CD4-positive, CD25-positive, alpha-beta regulatory T cell (primary cell): ENCODE results near the gene SPEG. TPM values are rescaled to one million over a fixed set of nuclear protein-coding genes. Genes with fewer than 3 reads are reported as not detected.

Source experiments
- ATAC-seq, 2 donors: fragments of 150-1000 bp; cut with Tn5 transposase; one replicate each; pipeline ENCODE4 v1.10.0; 2021; ENCODE audit warnings: low read depth in 2 of 2, moderate number of reproducible peaks in 2 of 2, moderate library complexity in 1 of 2
- DNase-seq, 3 donors: peaks; one replicate each; pipeline versions ENCODE4 v3.0.0 to v3.0.0-alpha.2; 2012 to 2022; ENCODE audit warnings: mixed read lengths in 1 of 3
- H3K27ac ChIP-seq: one replicate; pipeline ENCODE4 v1.7.0; 2013; ENCODE audit warnings: mild to moderate bottlenecking, low read length; ENCODE audit not compliant: insufficient read depth, poor library complexity, severe bottlenecking
- H3K27me3 ChIP-seq: one replicate; pipeline ENCODE4 v1.7.0; 2013; ENCODE audit warnings: low read length; ENCODE audit not compliant: control insufficient read depth, insufficient read depth
- H3K36me3 ChIP-seq: one replicate; pipeline ENCODE4 v1.7.0; 2013; ENCODE audit warnings: mild to moderate bottlenecking, low read length, moderate library complexity; ENCODE audit not compliant: control insufficient read depth, insufficient read depth
- H3K4me1 ChIP-seq: 2 replicates; pipeline ENCODE4 v1.7.0; 2013; ENCODE audit warnings: mild to moderate bottlenecking, low read length; ENCODE audit not compliant: insufficient read depth, control insufficient read depth, poor library complexity, severe bottlenecking
- H3K4me3 ChIP-seq: one replicate; pipeline ENCODE4 v1.7.0; 2013; ENCODE audit warnings: low read depth, mild to moderate bottlenecking, low read length, moderate library complexity
- H3K9me3 ChIP-seq, 2 experiments: 1 replicate in 1 of 2; 2 replicates in 1 of 2; pipeline ENCODE4 v1.7.0; 2013; ENCODE audit warnings: low read length in 2 of 2, mild to moderate bottlenecking in 1 of 2, moderate library complexity in 1 of 2; ENCODE audit not compliant: control insufficient read depth in 2 of 2
- H3K27ac Mint-ChIP-seq, 3 donors: one replicate each; pipeline ENCODE4 v1.8.0; 2020 to 2022; ENCODE audit warnings: mild to moderate bottlenecking in 3 of 3, mixed read lengths in 3 of 3, moderate library complexity in 2 of 3
- H3K27me3 Mint-ChIP-seq: one replicate; pipeline ENCODE4 v1.8.0; 2022; ENCODE audit warnings: mild to moderate bottlenecking, mixed read lengths
- H3K36me3 Mint-ChIP-seq: one replicate; pipeline ENCODE4 v1.8.0; 2020; ENCODE audit warnings: mixed read lengths
- H3K4me1 Mint-ChIP-seq, 4 donors: one replicate each; pipeline ENCODE4 v1.8.0; 2020 to 2022; ENCODE audit warnings: mixed read lengths in 4 of 4, mild to moderate bottlenecking in 1 of 4
- H3K4me3 Mint-ChIP-seq, 4 donors: one replicate each; pipeline ENCODE4 v1.8.0; 2020 to 2022; ENCODE audit warnings: mild to moderate bottlenecking in 4 of 4, mixed read lengths in 4 of 4, moderate library complexity in 3 of 4
- H3K9me3 Mint-ChIP-seq, 7 donors: one replicate each; pipeline ENCODE4 v1.8.0; 2020 to 2022; ENCODE audit warnings: mixed read lengths in 7 of 7, mild to moderate bottlenecking in 3 of 7, moderate library complexity in 2 of 7
- polyA plus RNA-seq, 4 donors: library from polyadenylated mRNA; unstranded; fragments of 300-500 nt; fragmentation: Illumina TruSeq; gene quantifications; one replicate each; pipeline ENCODE4 v1.2.3, GENCODE V29; 2021
- total RNA-seq: library from RNA; stranded (reverse); gene quantifications from one replicate; pipeline ENCODE4 v1.2.3, GENCODE V29; 2022

Gene SPEG
- total and polyA plus RNA-seq, 5 donors from 2014 or later: 0.20 to 4.1 TPM; not detected in 3

DNA sequence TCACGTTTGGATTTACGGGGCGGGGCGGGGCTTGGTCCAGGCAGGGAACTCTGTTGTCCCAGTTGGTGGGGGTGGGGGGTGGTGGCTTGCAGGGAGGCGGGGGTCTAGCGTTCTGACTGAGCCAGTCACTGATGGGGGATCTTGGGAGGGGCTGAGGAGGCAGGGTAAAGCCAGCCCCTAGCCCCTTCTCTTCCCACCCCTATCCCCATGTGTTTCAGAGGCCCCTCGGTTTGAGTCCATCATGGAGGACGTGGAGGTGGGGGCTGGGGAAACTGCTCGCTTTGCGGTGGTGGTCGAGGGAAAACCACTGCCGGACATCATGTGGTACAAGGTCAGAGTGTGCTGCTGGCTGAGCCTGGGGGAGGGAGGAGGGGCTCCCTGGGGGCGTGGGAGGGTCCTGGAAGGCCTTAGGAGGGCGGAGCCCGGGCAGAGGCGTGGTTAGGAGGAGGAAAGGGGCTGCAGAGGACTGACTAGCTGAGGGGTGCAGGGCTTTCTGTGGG lies 42.1 kb downstream of the SPEG start:
- H3K4me3 Mint-ChIP-seq: no peak overlapping the region
- DNase-seq (no peak), ATAC-seq (no peak)
- peaks cover 0 to 5% (median 0%) of the 10 kb centered on the region in 4 donors for H3K4me1 Mint-ChIP-seq
- H3K9me3 Mint-ChIP-seq: no peaks in the 10 kb centered on the region
- no peaks in the 10 kb centered on the region for H3K9me3 ChIP-seq
- no peaks in the 10 kb centered on the region for H3K4me1 ChIP-seq
- H3K27ac Mint-ChIP-seq: no peak overlapping the region
- H3K36me3 ChIP-seq: no peaks in the 10 kb centered on the region
- H3K27me3 Mint-ChIP-seq: peaks cover 5% of the 10 kb centered on the region
- H3K36me3 Mint-ChIP-seq: no peaks in the 10 kb centered on the region
- no peak overlapping the region for H3K27ac ChIP-seq
- no peak overlapping the region for H3K4me3 ChIP-seq
- no peaks in the 10 kb centered on the region for H3K27me3 ChIP-seq

DNA sequence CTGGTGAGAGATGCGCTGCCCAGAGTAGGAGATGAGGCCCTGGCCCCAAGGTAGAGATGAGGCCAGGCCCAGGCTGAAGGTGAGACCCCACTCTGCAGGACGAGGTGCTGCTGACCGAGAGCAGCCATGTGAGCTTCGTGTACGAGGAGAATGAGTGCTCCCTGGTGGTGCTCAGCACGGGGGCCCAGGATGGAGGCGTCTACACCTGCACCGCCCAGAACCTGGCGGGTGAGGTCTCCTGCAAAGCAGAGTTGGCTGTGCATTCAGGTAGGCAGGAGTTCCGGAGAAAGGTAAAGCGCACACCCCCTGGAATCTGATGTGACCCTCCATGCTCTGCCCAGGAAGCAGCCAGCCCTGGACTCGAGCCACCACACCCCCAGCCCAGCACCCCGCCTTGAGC lies 42.5 kb downstream of the SPEG start:
- Histone ChIP-seq H3K27ac (no peak overlapping the region), H3K27me3 (no peaks in the 10 kb centered on the region), H3K4me3 (no peak overlapping the region), H3K4me1 (no peaks in the 10 kb centered on the region), H3K36me3 (no peaks in the 10 kb centered on the region), H3K9me3 (no peaks in the 10 kb centered on the region)
- Mint-ChIP-seq H3K4me1 (peaks cover 0 to 5% (median 0%) of the 10 kb centered on the region in 4 donors), H3K36me3 (no peaks in the 10 kb centered on the region), H3K4me3 (no peak overlapping the region), H3K27ac (no peak overlapping the region), H3K9me3 (no peaks in the 10 kb centered on the region), H3K27me3 (peaks cover 10% of the 10 kb centered on the region)
- ATAC-seq (no peak), DNase-seq (no peak)

DNA sequence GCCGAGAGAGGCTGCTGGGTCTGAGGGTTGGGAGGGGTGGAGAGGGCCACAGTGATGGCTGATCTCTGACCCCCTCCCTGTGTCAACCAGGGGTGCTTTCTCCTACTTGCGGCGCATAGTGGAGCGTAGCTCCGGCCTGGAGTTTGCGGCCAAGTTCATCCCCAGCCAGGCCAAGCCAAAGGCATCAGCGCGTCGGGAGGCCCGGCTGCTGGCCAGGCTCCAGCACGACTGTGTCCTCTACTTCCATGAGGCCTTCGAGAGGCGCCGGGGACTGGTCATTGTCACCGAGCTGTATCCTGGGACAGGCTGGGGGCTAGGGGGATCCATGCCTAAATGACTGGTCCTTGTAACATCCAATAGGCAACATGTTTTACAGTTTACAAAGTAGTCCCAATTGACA lies 43.2 kb downstream of the SPEG start:
- Histone ChIP-seq H3K4me3 (no peak overlapping the region), H3K9me3 (no peaks in the 10 kb centered on the region), H3K36me3 (no peaks in the 10 kb centered on the region), H3K27me3 (no peaks in the 10 kb centered on the region), H3K27ac (no peak overlapping the region), H3K4me1 (no peaks in the 10 kb centered on the region)
- no peaks in the 10 kb centered on the region for H3K9me3 Mint-ChIP-seq
- no peak overlapping the region for H3K27ac Mint-ChIP-seq
- no peak overlapping the region for H3K4me3 Mint-ChIP-seq
- DNase-seq (no peak), ATAC-seq (no peak)
- peaks cover 0 to 5% (median 0%) of the 10 kb centered on the region in 4 donors for H3K4me1 Mint-ChIP-seq
- no peaks in the 10 kb centered on the region for H3K36me3 Mint-ChIP-seq
- H3K27me3 Mint-ChIP-seq: peaks cover 16% of the 10 kb centered on the region

DNA sequence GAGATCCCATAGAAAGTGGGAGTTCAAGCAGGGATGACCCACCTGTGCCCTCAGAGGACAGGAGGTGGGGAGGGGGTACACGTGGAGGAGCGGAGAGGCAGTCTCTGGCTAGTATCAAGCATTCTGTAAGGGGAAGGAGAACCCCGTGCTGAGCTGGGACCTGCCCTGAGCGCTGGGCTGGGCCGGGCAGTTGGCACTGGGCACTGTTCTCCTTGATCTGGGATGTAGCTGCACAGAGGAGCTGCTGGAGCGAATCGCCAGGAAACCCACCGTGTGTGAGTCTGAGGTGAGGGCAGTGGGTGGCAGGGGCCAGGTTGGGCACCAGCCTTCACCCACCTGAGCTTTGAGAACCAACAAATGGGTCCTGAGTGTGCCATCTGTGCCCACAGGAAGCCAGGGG lies 44.3 kb downstream of the SPEG start:
- no peak overlapping the region for H3K27ac Mint-ChIP-seq
- no peaks in the 10 kb centered on the region for H3K9me3 ChIP-seq
- H3K4me3 ChIP-seq: no peak overlapping the region
- H3K27ac ChIP-seq: no peak overlapping the region
- no peaks in the 10 kb centered on the region for H3K9me3 Mint-ChIP-seq
- H3K27me3 ChIP-seq: no peaks in the 10 kb centered on the region
- no peaks in the 10 kb centered on the region for H3K36me3 ChIP-seq
- no peak overlapping the region for H3K4me3 Mint-ChIP-seq
- H3K36me3 Mint-ChIP-seq: no peaks in the 10 kb centered on the region
- H3K4me1 ChIP-seq: peaks cover 6% of the 10 kb centered on the region
- peaks cover 0 to 8% (median under 1%) of the 10 kb centered on the region in 4 donors for H3K4me1 Mint-ChIP-seq
- ATAC-seq: no peak
- H3K27me3 Mint-ChIP-seq: peaks cover 21% of the 10 kb centered on the region
- no peak for DNase-seq

DNA sequence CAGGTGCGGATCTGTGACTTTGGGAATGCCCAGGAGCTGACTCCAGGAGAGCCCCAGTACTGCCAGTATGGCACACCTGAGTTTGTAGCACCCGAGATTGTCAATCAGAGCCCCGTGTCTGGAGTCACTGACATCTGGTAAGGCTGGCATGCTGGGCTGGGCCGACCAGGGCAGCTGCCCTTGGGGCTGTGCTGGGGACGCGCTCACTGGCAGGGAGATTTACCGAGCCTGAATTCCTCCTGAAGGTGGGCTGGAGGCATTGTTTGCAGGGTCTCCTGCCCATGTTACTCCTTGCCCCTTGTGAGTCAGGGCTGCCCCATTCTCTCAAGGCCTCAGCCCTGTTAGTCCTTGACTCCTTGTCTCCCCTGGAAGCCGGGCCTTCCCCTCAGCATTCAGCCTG lies 45.4 kb downstream of the SPEG start:
- Mint-ChIP-seq H3K4me3 (no peak overlapping the region), H3K4me1 (peaks cover 0 to 12% (median 1%) of the 10 kb centered on the region in 4 donors), H3K36me3 (no peaks in the 10 kb centered on the region), H3K27me3 (peaks cover 28% of the 10 kb centered on the region), H3K27ac (peak overlapping the region in 1 of 3 donors; percentile 83), H3K9me3 (no peaks in the 10 kb centered on the region)
- no peak overlapping the region for H3K27ac ChIP-seq
- H3K9me3 ChIP-seq: no peaks in the 10 kb centered on the region
- no peaks in the 10 kb centered on the region for H3K27me3 ChIP-seq
- H3K36me3 ChIP-seq: no peaks in the 10 kb centered on the region
- H3K4me1 ChIP-seq: peaks cover 15% of the 10 kb centered on the region
- ATAC-seq (no peak), DNase-seq (no peak)
- H3K4me3 ChIP-seq: no peak overlapping the region

DNA sequence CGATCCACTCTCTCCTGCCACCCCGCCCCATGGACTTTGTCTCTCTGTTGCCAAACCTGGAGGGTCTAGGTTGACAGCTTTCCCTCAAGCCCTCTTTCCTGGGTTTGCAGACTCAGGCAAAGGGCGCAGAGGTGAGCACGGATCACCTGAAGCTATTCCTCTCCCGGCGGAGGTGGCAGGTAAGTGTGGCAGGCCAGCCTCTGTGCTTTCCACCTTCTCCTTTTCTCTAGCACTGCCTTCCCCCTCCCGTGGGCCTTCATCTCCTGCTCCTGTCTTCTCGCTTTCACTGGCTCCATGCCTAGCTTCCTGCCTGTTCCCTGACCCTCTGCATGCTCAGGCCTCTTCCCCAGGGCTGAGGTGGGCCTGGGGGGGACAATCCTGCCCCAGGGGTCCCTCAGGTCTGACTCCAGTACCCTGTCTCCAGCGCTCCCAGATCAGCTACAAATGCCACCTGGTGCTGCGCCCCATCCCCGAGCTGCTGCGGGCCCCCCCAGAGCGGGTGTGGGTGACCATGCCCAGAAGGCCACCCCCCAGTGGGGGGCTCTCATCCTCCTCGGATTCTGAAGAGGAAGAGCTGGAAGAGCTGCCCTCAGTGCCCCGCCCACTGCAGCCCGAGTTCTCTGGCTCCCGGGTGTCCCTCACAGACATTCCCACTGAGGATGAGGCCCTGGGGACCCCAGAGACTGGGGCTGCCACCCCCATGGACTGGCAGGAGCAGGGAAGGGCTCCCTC lies 48.2 kb downstream of the SPEG start:
- Mint-ChIP-seq H3K4me3 (peak overlapping the region in 1 of 4 donors; percentile 13), H3K27ac (no peak overlapping the region), H3K9me3 (no peaks in the 10 kb centered on the region), H3K27me3 (peaks cover 54% of the 10 kb centered on the region), H3K36me3 (no peaks in the 10 kb centered on the region), H3K4me1 (peaks cover 0 to 8% (median 3%) of the 10 kb centered on the region in 4 donors)
- H3K27ac ChIP-seq: no peak overlapping the region
- H3K4me1 ChIP-seq: peaks cover 15% of the 10 kb centered on the region
- H3K36me3 ChIP-seq: no peaks in the 10 kb centered on the region
- DNase-seq: no peak
- peaks cover 4% of the 10 kb centered on the region for H3K27me3 ChIP-seq
- no peak overlapping the region for H3K4me3 ChIP-seq
- no peaks in the 10 kb centered on the region for H3K9me3 ChIP-seq
- ATAC-seq: no peak

DNA sequence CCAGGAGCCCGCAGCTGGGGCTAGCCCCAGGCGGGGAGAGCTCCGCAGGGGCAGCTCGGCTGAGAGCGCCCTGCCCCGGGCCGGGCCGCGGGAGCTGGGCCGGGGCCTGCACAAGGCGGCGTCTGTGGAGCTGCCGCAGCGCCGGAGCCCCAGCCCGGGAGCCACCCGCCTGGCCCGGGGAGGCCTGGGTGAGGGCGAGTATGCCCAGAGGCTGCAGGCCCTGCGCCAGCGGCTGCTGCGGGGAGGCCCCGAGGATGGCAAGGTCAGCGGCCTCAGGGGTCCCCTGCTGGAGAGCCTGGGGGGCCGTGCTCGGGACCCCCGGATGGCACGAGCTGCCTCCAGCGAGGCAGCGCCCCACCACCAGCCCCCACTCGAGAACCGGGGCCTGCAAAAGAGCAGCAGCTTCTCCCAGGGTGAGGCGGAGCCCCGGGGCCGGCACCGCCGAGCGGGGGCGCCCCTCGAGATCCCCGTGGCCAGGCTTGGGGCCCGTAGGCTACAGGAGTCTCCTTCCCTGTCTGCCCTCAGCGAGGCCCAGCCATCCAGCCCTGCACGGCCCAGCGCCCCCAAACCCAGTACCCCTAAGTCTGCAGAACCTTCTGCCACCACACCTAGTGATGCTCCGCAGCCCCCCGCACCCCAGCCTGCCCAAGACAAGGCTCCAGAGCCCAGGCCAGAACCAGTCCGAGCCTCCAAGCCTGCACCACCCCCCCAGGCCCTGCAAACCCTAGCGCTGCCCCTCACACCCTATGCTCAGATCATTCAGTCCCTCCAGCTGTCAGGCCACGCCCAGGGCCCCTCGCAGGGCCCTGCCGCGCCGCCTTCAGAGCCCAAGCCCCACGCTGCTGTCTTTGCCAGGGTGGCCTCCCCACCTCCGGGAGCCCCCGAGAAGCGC lies 49.1 kb downstream of the SPEG start:
- Mint-ChIP-seq H3K27ac (no peak overlapping the region), H3K9me3 (no peaks in the 10 kb centered on the region), H3K27me3 (peaks cover 55% of the 10 kb centered on the region), H3K4me1 (peaks cover 0 to 8% (median 3%) of the 10 kb centered on the region in 4 donors), H3K4me3 (peak overlapping the region in 3 of 4 donors; percentile 21 to 78 (median 67)), H3K36me3 (no peaks in the 10 kb centered on the region)
- DNase-seq (no peak), ATAC-seq (no peak)
- H3K27me3 ChIP-seq: peaks cover 4% of the 10 kb centered on the region
- no peaks in the 10 kb centered on the region for H3K9me3 ChIP-seq
- H3K36me3 ChIP-seq: no peaks in the 10 kb centered on the region
- H3K27ac ChIP-seq: no peak overlapping the region
- H3K4me1 ChIP-seq: peaks cover 15% of the 10 kb centered on the region
- H3K4me3 ChIP-seq: no peak overlapping the region
